IPS-NIHi7 (cell line): ENCODE measurements around the gene SMAD7.
A peak's percentile ranks its signal among the peaks of the same experiment; 100 is the strongest.

ENCODE experiments used
- DNase-seq: peaks from one replicate; pipeline ENCODE4 v3.0.0; 2012; ENCODE audit warnings: mixed read lengths; ENCODE audit errors: extremely low spot score

SMAD7 gene

DNA sequence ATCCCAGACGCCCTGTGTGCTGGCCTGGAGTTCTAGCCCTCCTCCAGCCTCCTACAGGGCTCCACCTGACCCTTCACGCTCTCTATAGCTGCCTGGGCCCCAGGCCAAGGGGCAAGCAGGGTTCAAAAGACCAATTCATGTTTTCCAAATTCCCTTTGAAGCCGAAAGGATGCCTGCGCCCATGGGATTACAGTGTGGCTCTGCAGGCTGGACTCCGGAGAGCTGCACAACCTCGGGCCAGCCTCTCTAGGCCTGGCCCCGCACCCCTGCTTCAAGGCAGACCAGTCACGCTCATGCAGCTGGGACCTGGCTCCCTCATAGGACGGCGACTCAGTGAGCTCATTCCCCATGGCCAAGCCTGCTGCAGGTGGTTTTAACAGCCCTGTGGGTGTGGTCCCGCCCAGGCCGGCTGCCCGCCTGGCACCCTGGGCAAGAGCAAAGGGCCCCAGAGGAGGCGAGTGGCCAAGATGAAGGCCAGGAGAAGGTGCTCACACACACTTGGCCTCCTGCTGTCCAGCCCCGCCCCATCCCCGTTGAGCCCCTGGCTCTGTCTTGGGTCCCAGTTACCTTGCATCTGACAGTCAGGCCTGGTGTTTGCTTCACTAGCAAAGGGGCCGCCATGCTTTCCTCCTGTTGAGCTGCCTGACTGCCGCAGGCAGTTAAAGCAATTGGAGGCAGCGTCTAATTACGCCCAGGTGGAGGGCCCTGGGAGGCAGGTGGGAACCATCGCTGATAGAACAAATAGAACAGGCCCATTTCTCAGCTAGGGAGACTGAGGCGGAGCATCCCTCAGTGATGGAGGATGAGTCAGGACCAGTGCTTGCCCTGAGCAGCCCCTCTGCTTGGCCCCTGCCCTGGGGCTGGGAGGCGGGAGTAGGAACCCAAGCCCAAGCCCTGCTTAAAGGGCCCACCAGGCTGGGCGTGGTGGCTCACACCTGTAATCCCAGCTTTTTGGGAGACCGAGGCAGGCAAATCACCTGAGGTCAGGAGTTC lies 56.9 kb downstream of the SMAD7 start:
- no peak for DNase-seq

DNA sequence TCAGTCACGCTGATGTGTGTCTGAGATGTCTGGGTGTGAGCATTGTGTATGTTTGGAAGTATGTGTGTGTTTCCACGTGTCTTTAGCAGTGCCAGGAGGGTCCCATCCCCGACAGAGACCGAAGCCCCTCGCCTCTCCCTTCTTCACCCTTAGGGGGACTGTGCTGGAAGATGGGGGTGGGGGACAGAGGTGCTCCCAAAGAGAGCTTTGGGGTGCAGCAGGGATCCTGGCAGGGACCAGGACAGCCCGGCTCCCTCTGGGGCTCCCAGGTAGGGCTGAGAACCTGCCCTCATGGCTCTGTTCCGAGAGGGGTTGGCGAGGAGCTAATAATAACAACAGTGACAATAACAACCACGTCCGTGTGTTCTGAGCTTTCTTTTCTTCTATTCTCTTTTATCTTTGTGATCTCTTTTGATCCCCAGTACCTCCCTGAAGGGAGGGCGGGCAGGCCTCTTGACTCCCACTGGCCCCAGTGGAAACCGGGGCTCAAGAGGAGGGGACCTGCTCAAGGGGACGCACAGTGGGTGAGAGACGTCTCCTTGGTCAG lies 57.6 kb downstream of the SMAD7 start:
- DNase-seq, result no peak

DNA sequence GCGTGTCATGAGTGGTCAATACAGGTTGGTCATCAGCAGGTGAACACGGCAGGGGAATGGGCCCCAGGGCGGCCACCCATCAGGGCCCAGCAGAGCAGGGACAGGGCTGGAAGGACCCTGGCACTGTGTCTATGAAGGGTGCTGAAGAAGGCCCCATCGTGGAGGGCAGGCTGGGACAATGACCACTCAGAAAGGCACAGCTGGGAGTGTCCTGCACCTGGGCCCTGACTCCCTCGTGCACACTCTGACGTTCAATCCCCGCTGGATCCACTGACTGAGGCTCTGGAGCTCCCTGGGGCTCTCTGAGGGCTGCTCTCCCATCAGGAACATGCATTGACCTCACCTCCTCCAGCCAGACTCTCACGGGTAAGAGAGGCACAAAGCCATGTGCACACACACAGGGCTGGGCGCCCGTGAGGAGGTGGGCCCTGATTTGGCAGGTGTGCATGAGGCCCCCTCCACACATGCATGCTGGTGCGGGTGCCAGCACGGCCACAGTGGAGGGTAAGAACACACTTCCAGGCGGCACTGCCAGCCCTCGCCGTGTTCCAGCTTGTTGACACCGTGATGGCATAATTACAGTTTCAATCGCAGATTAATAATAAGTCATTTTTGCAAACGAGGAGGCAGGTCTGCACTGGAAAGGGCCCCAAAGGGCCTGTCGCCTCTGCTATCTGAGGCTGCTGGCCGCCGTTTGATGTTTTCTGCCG lies 58.5 kb downstream of the SMAD7 start:
- no peak for DNase-seq

DNA sequence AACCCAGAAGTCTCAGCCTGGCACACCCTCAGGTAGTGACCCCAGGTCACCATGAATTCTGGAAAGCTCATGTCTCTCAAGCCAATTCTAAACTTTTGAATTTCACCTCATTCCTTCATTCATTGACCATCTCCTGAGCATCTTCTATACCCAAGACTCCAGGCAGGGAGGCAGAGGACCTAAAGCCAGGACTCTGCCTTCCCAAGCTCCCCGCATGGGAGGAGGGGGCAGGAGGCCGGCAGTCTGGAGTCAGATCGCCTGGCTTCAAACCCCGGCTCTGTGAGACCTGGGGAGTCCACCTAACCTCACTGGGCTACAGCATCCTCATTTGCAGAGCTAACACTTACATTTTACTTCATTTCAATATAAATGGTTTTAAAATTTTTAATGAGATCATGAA lies 59.0 kb downstream of the SMAD7 start:
- DNase-seq, result no peak

DNA sequence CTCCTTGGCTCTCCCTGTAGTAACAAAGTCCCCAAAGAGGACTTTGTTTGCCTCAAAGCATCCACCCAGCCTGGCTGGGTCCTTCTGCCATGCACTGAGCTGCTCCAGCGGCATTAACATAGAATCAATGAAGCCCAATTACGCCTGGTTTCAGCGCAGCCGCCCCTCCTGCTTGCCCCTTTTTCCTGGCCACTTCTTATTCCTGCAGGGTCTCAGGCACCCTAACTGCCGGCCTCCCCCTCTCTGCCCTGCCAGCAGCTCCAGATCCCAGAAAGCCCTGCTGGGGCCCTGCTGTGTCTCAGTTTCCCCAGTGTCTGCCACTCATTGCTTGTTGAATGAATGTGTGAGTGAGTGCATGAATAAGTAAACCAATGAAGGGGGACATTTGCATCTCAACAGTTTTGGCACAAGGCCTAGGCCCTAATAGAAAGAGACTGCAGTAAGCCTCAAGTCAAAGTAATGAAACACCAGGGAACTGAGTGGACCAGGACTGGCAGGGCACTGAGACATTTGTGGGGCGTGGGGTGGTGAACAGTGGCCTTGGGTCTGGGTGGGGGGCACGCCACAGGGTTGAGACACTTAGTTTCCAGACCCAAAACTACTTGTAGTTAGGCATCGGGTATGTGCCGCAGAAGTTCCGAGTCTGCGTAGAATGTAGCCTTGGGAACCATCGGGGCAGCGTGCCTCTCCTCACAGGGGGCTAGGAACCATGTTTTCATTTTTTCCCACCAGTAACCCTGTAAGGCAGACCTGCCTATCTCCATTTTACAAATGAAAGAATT lies 60.6 kb downstream of the SMAD7 start:
- no peak for DNase-seq

DNA sequence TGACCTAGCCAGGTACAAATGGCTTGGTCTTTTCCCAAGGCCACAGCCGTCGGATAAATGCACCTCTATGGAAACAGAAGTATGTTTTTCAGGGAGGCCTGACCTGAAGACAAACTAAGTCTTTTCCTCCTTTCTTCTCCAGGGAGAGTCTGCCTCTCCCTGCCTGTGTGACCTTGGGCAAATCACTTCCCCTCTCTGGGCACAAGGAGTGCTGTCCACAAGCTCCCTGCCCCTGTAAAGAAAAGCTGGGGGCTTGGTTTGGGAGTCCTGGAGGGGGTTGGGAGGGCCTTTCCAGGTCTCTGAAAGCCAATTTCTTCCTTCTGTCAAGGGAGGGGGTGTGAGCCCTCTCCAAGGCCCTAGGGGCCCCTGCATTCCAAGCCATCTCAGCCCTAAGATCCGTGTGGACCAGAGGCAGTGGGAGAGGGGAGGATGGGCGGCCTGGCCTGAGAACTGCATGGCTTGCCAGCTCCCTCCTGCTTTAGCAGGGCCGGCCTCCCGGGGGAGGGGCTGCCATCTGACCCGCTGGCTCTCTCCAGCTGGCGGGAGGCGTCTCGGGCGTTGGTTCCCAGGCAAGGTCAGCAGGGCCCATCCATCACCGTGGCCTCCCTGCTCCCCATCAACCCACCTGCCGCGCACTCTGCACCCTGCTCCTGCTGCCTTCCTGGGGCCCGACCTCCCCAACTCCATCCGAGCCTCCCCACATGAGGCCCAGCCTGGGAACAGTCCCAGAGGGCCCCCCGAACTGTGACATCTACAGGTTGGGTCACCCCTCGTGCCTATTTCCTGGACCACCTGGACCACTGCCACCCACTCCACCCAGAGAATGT lies 61.4 kb downstream of the SMAD7 start:
- peak; percentile 72 for DNase-seq

DNA sequence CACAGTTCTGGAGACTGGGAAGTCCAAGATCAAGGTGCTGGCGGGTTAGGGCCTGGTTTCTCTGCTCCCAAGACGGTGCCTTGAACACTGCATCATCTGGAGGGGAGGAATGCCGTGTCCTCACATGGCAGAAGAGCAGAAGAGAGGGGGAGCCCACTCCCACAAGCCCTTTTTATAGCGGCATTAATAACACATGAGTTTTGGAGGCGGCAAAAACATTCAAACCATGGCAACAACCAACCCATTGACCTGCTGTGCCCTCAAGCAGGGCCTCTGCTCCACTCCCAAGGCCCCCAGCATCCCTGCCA lies 62.0 kb downstream of the SMAD7 start:
- no peak for DNase-seq

DNA sequence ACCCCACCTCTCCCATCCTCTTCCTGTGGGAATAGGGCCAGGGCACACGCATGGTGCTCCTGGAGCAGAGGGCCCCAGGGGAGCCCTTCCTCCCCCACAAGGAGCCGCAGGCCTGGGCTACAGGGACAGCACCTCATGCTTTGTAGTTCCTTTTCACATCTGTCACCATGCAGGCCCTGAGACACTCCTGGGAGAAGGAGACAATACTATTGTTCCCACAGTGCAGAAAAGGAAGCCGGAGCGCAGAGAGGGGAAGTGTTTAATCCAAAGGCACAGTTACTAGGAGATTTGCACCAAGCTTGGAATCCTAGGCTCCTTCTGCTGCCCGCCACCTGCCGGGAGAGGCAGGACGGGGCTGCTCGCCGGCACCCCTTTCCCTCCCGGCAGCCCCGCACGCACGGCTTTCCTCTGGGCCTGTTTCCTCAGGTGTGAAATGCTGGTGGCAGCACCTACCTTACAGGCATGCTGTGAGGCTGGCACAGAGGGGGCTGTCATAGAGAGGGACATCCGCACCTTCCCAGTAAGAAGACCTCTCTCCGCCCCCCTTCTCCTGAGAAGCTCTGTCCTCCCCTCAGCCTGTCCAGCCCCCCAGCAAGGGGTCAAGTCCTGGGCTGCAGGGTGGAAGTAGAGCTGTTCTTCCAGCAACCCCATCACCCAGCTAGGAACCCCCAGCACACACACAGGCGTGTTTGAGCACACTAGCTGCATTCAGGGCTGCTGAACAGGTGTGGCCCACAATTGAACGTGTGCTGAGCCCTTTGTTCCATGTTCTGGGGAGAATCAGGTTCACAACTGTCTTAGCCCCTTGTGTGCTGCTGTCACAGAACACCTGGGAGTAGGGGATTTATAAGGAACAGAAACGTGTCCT lies 62.6 kb downstream of the SMAD7 start:
- DNase-seq, result no peak

DNA sequence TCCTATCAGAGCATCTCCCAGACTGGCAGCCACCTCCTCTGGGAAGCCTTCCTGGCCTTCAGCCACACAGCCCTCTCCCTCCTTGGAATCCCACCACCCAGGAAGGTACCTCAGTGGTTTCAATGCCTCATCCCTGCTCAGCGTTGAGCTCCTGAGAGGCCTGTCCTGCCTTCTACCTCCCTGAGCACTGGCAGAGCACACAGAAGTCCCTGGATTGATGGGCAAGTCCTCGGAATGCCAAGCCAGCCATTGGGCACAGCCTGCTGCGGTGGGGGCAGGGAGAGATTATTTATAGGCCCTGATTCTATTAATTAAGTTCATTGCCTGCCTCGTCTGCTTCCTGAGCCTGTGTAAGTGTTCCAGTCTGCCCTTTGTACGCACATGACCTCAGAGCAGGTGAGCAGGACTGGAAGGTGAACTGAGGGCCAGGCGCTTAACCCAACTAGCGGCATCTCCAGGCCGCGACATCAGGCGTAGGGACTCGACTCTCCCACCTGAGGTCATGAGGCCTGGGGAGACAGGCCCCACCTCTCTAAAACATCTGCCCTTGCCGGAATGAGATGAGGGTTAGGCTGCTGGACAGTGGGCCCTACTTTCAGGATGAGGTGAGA lies 63.4 kb downstream of the SMAD7 start:
- no peak for DNase-seq

DNA sequence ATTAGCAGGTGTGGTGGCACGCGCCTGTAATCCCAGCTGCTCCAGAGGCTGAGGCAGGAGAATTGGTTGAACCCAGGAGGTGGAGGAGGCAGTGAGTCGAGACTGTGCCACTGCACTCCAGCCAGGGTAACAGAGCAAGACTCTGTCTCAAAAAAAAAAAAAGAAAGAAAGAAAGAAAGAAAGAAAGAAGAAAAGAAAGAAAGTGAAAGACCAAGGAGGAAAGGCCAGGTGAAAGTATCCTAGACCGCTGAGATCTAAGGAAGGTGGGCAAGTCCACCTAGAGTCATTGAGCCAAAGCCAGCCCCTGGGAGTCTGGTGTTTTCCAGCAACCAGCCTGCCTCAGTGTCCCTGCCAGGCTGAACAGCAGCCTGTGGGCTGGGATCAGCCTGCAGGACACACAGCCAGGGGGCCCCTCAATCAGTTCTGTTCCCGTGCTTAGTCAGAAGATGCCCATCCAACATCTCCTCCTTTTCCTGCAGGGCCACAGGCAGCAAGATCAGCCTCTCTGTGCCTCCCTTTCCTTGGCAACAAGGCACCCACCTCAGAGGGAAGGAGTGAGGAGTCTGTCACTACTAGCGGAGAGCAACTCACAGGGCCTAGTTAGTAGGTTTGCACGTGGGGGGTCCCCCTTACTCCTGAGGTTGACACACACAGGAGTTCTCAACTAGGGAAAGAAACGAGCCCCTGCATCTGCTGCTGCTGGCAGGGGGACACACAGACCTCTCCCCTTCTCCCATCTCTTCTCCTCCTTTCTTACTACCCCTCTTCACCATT lies 64.1 kb downstream of the SMAD7 start:
- no peak for DNase-seq

DNA sequence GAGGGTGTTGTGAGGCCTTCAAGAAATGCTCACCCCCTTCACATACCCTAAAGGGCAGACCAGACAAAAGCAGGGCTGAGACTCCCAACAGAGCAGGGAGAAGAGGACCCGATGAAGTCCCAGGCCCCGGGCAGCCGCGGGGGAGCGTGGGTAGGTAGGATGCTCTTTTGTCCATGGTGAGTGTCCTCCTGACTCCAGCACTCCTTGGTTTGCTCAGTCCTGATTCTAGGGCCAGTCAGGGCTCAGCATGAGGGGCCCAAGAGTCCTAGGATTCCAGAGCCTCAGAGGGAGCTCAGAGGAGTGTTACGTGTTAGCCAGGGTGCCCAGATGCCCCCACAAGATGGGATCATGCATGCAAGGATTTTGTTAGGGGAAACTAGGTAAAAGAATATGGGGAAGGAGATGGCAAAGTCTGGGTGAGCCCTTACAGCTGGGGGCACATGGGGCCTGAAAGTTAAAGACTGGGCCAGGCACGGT lies 64.8 kb downstream of the SMAD7 start:
- DNase-seq, result no peak

DNA sequence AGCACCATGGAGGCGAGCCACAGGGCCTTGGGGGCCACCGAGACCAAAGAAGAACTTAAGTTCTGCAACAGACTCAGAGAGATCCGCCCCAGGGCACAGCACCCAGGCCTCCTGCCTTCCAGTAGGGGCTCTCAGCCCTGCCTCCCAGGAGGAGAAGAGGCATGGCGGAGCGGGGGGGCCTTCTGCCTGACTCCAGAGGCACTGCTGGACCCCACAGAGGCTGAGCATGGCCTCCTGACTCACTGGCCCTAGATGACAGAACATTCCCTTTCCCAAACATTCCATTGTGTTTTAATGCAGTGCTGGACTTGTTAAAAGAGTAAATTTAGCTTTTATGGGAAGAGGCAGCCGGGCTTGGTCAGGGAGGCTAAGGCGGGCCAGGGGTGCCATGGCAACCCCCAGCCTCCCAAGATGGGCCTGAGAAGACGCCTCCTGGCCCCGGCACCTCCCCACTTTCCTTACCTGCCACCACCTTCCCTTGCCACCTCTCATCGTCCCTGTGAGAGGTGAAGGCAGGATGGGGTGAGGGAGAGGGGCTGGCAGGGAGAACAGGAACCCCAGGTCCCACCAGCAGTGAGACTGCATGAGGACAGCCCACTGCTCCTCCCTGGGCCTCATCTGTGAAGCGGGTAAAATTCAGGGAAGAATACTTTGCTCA lies 65.4 kb downstream of the SMAD7 start:
- DNase-seq, result no peak

DNA sequence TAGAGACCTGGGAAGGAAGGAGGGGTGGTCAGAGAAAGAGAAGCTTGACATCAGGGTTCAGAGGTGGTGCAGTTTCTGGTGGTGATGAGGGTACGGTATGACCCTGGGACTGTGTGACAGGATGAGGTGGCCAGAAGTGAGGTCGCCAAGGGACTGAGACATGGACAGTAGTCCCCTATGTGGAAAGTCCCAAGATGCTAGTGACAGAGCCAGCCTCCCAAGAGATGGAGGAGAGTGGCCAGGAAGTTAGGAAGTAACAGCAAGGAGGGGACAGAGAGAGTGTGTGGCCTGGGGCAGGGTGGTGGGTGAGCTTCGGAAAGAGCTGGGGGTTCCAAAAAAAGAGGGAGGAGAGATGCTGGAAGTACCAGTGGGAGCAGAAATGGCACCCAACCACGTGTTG lies 66.0 kb downstream of the SMAD7 start:
- no peak for DNase-seq

DNA sequence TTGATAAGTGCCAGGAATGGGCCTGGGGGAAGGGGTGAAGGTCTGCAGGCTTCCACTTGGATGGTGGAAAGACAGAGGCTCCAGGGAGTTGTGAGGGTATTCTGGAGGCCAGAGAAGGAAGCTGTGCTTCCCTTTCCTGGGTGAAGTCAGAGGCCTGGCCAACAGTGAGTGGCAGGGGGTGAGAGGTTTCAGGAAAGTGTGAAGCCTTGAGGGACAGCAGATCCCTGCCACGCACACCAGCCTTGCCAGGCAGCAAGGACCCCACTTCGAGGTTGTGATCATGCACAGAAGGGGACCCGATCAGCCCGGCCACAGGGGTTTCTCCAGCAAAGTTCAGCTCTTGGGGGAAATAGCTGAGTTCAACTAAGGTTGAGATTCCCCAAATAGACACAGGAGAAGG lies 66.5 kb downstream of the SMAD7 start:
- no peak for DNase-seq

DNA sequence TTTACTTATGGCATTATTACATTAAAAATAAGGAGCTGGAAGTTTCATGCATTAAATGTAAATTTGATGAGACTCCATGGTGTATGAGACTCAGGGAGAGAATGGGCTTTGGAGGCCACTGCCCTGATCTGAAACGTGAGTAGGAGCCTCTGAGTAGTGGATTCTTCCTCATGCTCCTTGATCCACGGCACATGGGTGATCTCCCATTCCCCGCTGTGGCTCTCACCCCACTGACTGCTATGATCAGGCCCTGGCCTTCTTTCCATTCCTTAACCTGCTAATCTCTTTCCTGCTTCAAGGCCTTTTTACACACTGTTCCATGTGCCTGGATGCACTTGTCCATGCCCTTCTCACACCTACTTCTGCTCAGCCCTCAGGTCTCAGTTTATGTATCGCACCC lies 68.4 kb downstream of the SMAD7 start:
- DNase-seq, result no peak

DNA sequence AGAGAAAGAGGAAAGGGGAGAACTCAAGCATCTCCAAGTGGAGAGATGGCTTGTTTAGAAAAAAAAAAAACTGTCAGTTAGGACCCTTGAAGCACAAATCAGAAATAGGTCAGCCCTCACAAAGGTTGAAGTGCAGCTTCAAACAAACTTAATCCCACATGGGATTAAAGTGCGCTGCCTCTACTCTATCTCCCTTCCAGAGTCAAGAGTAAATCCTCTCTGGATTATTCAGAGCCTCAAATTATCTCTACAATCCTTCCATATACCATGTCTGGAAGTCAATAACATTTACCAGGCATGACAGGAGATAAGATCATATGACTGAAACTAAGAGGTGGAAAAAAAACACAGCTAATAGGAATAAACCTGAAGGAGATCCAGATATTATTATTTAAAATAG lies 69.8 kb downstream of the SMAD7 start:
- DNase-seq, result no peak

DNA sequence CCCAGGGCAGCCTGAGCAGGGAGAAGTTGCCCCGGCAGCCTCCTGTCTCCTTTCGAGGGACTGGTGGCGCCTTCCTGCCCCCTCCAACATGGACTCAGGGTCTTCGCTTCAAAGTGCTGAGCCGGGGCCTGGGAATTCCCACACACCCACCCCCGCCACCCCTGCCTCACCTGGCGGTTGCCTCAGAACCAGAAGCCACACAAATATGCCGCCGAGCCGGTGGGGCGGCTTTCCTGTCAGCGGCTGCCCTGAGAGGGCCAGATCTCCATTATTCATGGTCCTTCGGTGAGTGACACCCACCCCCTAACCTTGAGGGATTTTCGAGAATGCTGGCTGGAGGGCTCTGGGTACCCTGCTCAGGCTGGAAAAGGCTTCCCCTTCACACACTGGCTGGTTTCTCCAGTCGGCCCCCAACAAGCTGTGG lies 71.7 kb downstream of the SMAD7 start:
- DNase-seq, result peak; percentile 80

DNA sequence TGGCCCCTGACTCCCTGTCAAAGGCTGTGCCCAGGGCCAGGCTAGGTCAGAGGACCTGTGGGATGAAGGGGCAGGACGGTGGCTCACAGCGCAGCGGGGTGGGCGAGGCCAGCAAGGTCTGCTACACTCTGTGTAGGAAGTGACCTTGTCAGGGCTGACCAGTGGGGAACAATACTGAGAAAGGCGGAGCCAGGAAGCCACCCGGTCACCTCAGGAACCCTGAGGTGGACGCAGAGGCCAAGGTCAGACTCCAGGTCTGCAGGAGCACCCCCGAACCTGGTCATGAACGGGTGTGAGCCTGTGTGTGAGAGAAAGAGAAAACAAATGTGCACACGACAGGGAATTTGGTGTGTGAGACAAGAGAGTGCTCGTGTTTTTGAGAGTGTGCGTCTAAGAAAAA lies 72.3 kb downstream of the SMAD7 start:
- DNase-seq, result no peak
